HEK293 (cell line): ENCODE data around the gene HOXB1.

Experiments
- CTCF ChIA-PET: fragments of 350-600 bp; formaldehyde crosslinking; extraction: SDS; loops from one replicate; lab custom pipeline; 2021; ENCODE audit warnings: antibody characterized with exemption; lab: Yijun Ruan, JAX
- POLR2A ChIA-PET: fragments of 300-600 bp; formaldehyde crosslinking; extraction: SDS; loops from one replicate; lab custom pipeline; 2020; ENCODE audit warnings: antibody characterized with exemption, inconsistent platforms; lab: Yijun Ruan, JAX
- H3K27ac ChIP-seq: fragments of 200-500 bp; sonication (Bioruptor generic); 2 replicates; pipeline ENCODE4 v1.5.1; 2014; ENCODE audit warnings: low read depth, low read length, control low read depth, inconsistent platforms; ENCODE audit errors: extremely low read depth
- H3K36me3 ChIP-seq, 2 experiments: fragments of 200-500 bp in 1 of 2; sonication (Bioruptor generic) in 1 of 2; 1 replicate in 1 of 2; 2 replicates in 1 of 2; pipeline ENCODE4 v1.5.1; 2014 to 2017; ENCODE audit warnings: inconsistent platforms in 2 of 2, low read length in 2 of 2; ENCODE audit not compliant: control insufficient read depth in 2 of 2, insufficient read depth in 1 of 2
- H3K4me1 ChIP-seq: fragments of 200-500 bp; sonication (Bioruptor generic); 2 replicates; pipeline ENCODE4 v1.5.1; 2014; ENCODE audit warnings: mild to moderate bottlenecking, low read length, inconsistent platforms; ENCODE audit not compliant: control insufficient read depth, insufficient read depth
- H3K4me3 ChIP-seq: 2 replicates; pipeline ENCODE4 v1.5.1; 2011; ENCODE audit warnings: low read depth, mild to moderate bottlenecking, control low read depth, low read length, moderate library complexity
- H3K9me3 ChIP-seq: fragments of 200-500 bp; sonication (Bioruptor generic); 2 replicates; pipeline ENCODE4 v1.5.1; 2014; ENCODE audit warnings: low read depth, low read length, inconsistent platforms; ENCODE audit not compliant: control insufficient read depth, insufficient read depth
- BCL11B ChIP-seq: fragments of 450-650 bp; formaldehyde crosslinking; IDR thresholded peaks from 2 replicates; pipeline ENCODE4 v1.5.1; 2016; ENCODE audit warnings: low read depth, missing biosample characterization, missing genetic modification characterization
- GFI1B ChIP-seq: fragments of 450-650 bp; formaldehyde crosslinking; IDR thresholded peaks from 2 replicates; pipeline ENCODE4 v1.5.1; 2016; ENCODE audit warnings: missing biosample characterization, missing genetic modification characterization
- HOXA7 ChIP-seq: sonication (generic); formaldehyde crosslinking; IDR thresholded peaks from 2 replicates; pipeline ENCODE4 v1.8.1; 2022; ENCODE audit warnings: missing genetic modification reagents, borderline replicate concordance
- HOXC10 ChIP-seq: sonication (generic); formaldehyde crosslinking; IDR thresholded peaks from 2 replicates; pipeline ENCODE4 v1.8.1; 2023; ENCODE audit warnings: mild to moderate bottlenecking, missing genetic modification reagents
- KLF7 ChIP-seq: fragments of 450-650 bp; formaldehyde crosslinking; IDR thresholded peaks from 2 replicates; pipeline ENCODE4 v1.5.1; 2016; ENCODE audit warnings: missing biosample characterization, missing genetic modification characterization, borderline replicate concordance
- PRDM1 ChIP-seq: fragments of 450-650 bp; formaldehyde crosslinking; IDR thresholded peaks from 2 replicates; pipeline ENCODE4; 2016; ENCODE audit warnings: missing biosample characterization, missing genetic modification characterization
- SCRT2 ChIP-seq: fragments of 450-650 bp; formaldehyde crosslinking; IDR thresholded peaks from 2 replicates; pipeline ENCODE4 v1.5.1; 2016; ENCODE audit warnings: missing biosample characterization, missing genetic modification characterization
- SP2 ChIP-seq: fragments of 450-650 bp; formaldehyde crosslinking; IDR thresholded peaks from 2 replicates; pipeline ENCODE4 v1.5.1; 2016; ENCODE audit warnings: missing biosample characterization, missing genetic modification characterization
- TCF7L2 ChIP-seq: IDR thresholded peaks from 2 replicates; pipeline ENCODE4 v1.6.1; 2011; ENCODE audit warnings: low read depth, mild to moderate bottlenecking, inconsistent platforms, low read length, moderate library complexity, borderline replicate concordance
- ZBTB1 ChIP-seq: fragments of 450-650 bp; formaldehyde crosslinking; IDR thresholded peaks from 2 replicates; pipeline ENCODE4 v1.5.1; 2016; ENCODE audit warnings: missing biosample characterization, missing genetic modification characterization
- ZNF132 ChIP-seq: fragments of 450-650 bp; formaldehyde crosslinking; IDR thresholded peaks from 2 replicates; pipeline ENCODE4 v1.5.1; 2017; ENCODE audit warnings: missing biosample characterization, missing genetic modification characterization, borderline replicate concordance
- ZNF174 ChIP-seq: fragments of 450-650 bp; formaldehyde crosslinking; IDR thresholded peaks from 2 replicates; pipeline ENCODE4 v1.5.0; 2017; ENCODE audit warnings: missing biosample characterization, mild to moderate bottlenecking, missing genetic modification characterization
- ZNF175 ChIP-seq: fragments of 450-650 bp; formaldehyde crosslinking; IDR thresholded peaks from 2 replicates; pipeline ENCODE4 v1.5.1; 2016; ENCODE audit warnings: missing biosample characterization, missing genetic modification characterization
- ZNF19 ChIP-seq: fragments of 450-650 bp; formaldehyde crosslinking; IDR thresholded peaks from 2 replicates; pipeline ENCODE4; 2016; ENCODE audit warnings: missing biosample characterization, missing genetic modification characterization, low read depth
- ZNF202 ChIP-seq: fragments of 450-650 bp; formaldehyde crosslinking; IDR thresholded peaks from 2 replicates; pipeline ENCODE4 v1.5.1; 2016; ENCODE audit warnings: missing biosample characterization, missing genetic modification characterization, borderline replicate concordance
- ZNF354C ChIP-seq: fragments of 450-650 bp; formaldehyde crosslinking; IDR thresholded peaks from 2 replicates; pipeline ENCODE4 v1.5.1; 2016; ENCODE audit warnings: missing biosample characterization, missing genetic modification characterization, low read depth, borderline replicate concordance
- ZNF37A ChIP-seq: fragments of 450-650 bp; IDR thresholded peaks from 2 replicates; pipeline ENCODE4 v1.5.1; 2018; ENCODE audit warnings: missing biosample characterization, missing genetic modification characterization
- ZNF473 ChIP-seq: fragments of 450-650 bp; formaldehyde crosslinking; IDR thresholded peaks from 2 replicates; pipeline ENCODE4 v1.5.1; 2017; ENCODE audit warnings: missing biosample characterization, missing genetic modification characterization
- ZNF510 ChIP-seq: fragments of 450-650 bp; formaldehyde crosslinking; IDR thresholded peaks from 2 replicates; pipeline ENCODE4 v1.5.1; 2018; ENCODE audit warnings: mild to moderate bottlenecking, missing genetic modification characterization, missing biosample characterization; ENCODE audit not compliant: insufficient replicate concordance
- ZNF548 ChIP-seq: fragments of 450-650 bp; formaldehyde crosslinking; IDR thresholded peaks from 2 replicates; pipeline ENCODE4 v1.5.1; 2016; ENCODE audit warnings: missing biosample characterization, missing genetic modification characterization
- ZNF623 ChIP-seq: fragments of 450-650 bp; formaldehyde crosslinking; IDR thresholded peaks from 2 replicates; pipeline ENCODE4 v1.5.1; 2016; ENCODE audit warnings: missing biosample characterization, missing genetic modification characterization
- ZNF624 ChIP-seq: fragments of 450-650 bp; formaldehyde crosslinking; IDR thresholded peaks from 2 replicates; pipeline ENCODE4 v1.5.1; 2017; ENCODE audit warnings: missing biosample characterization, missing genetic modification characterization
- ZNF629 ChIP-seq: fragments of 450-650 bp; formaldehyde crosslinking; IDR thresholded peaks from 2 replicates; pipeline ENCODE4 v1.5.1; 2017; ENCODE audit warnings: missing biosample characterization, missing genetic modification characterization
- ZNF654 ChIP-seq: fragments of 450-650 bp; formaldehyde crosslinking; IDR thresholded peaks from 2 replicates; pipeline ENCODE4 v1.5.1; 2016; ENCODE audit warnings: low read depth, missing biosample characterization, missing genetic modification characterization
- ZNF792 ChIP-seq: fragments of 450-650 bp; formaldehyde crosslinking; IDR thresholded peaks from 2 replicates; pipeline ENCODE4 v1.5.1; 2016; ENCODE audit warnings: missing biosample characterization, missing genetic modification characterization
- TF ChIP-seq, protein P1 (sequence below): fragments of 450-650 bp; formaldehyde crosslinking; IDR thresholded peaks from 2 replicates; pipeline ENCODE4 v1.5.1; 2016; ENCODE audit warnings: missing biosample characterization, missing genetic modification characterization, borderline replicate concordance
- TF ChIP-seq, protein P2 (sequence below): fragments of 450-650 bp; formaldehyde crosslinking; IDR thresholded peaks from 2 replicates; pipeline ENCODE4 v1.5.1; 2016; ENCODE audit warnings: missing biosample characterization, missing genetic modification characterization
- TF ChIP-seq, protein P3 (sequence below): fragments of 450-650 bp; formaldehyde crosslinking; IDR thresholded peaks from 2 replicates; pipeline ENCODE4 v1.5.1; 2016; ENCODE audit warnings: missing biosample characterization, missing genetic modification characterization
- TF ChIP-seq, protein P4 (sequence below): fragments of 450-650 bp; formaldehyde crosslinking; IDR thresholded peaks from 2 replicates; pipeline ENCODE4; 2016; ENCODE audit warnings: missing biosample characterization, missing genetic modification characterization
- TF ChIP-seq, protein P5 (sequence below): fragments of 450-650 bp; formaldehyde crosslinking; IDR thresholded peaks from 2 replicates; pipeline ENCODE4 v1.5.0; 2017; ENCODE audit warnings: missing biosample characterization, missing genetic modification characterization, borderline replicate concordance

The HOXB1 gene

DNA sequence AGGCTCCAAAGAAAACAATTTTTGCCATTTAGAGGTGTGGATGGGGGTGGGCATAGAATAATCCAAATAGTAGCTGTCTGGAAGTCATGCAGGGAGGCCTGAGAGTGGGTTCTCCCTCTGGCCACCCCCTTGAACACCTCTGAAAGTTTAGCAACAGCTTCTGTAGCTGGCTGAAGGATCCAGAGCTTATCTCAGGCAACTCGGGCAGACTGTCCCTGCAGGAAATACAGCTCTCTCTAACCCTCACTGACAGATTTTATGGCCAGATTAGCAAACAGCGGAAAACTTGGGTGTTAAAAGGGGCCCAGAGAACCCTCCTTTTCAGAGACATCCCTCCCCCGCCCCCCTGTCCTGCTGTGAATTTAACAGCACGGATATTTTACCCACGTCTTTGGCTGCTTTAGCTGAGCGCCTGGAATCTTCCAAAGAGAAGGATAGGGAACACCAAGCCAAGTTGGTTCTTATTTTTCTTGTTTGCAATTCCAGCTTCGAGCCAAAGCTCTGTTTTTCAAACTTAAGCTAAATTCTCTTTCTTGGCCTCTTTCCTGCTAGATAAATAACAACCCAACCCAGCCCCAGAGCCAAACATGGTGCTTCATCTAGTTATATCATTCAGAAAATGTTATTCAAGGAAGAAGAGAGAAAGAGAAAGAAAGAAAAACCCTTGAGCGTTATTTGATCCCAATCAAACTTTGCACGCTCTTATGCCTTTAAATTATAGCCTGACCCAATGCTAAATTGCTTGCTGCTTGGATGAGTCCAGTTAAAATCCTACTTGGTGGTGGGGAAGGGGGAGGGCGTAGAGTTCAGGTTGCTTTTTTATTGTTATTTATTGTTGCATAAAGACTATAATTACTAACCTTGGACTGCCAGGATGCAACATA is 16.4 kb upstream of the HOXB1 start:
- ChIA-PET CTCF (interaction anchor here (0.5 to 3.1 kb wide), 12 partner anchors 15 to 439 kb away, joined by 3 to 15 read pairs (median 3); no protein-coding TSS in a partner anchor), POLR2A (interaction anchor here (0.6 to 1.8 kb wide), 11 partner anchors 8 to 527 kb away, joined by 3 to 22 read pairs (median 4); partner anchors contain the start of genes HOXB5 and HOXB9)
- Histone ChIP-seq H3K27ac (peak overlapping the region; percentile 100), H3K4me3 (no peak overlapping the region), H3K4me1 (peaks cover 48% of the 10 kb centered on the region), H3K36me3 (peaks cover 15 to 37% of the 10 kb centered on the region in 2 experiments), H3K9me3 (no peaks in the 10 kb centered on the region)
- TF ChIP-seq ZNF510 (no peak), GFI1B (tag by site-specific recombination) (peak; percentile 79), ZNF629 (tag by site-specific recombination) (peak; percentile 38), SP2 (tag by site-specific recombination) (peak; percentile 15), ZNF174 (tag by site-specific recombination) (no peak), ZNF792 (tag by site-specific recombination) (no peak), ZNF623 (tag by site-specific recombination) (no peak), TCF7L2 (0 out of 2 replicates have a peak, but pooled peaks have one; percentile 41), ZNF132 (tag by site-specific recombination) (no peak), SCRT2 (tag by site-specific recombination) (no peak), ZNF654 (tag by site-specific recombination) (no peak), ZNF202 (tag by site-specific recombination) (no peak), ZNF473 (tag by site-specific recombination) (no peak), ZNF354C (tag by site-specific recombination) (no peak), BCL11B (tag by site-specific recombination) (peak; percentile 75; the same call in 1 of the 2 replicates), ZNF624 (tag by site-specific recombination) (no peak), PRDM1 (tag by site-specific recombination) (no peak), HOXA7 (no peak), ZNF548 (tag by site-specific recombination) (no peak), ZNF19 (no peak), ZNF175 (no peak), KLF7 (peak; percentile 71; the same call in 1 of the 2 replicates), HOXC10 (CRISPR knock-in tag) (no peak), ZNF37A (no peak), ZBTB1 (no peak; the same call in 1 of the 2 replicates)
- TF ChIP-seq, protein P1, sequence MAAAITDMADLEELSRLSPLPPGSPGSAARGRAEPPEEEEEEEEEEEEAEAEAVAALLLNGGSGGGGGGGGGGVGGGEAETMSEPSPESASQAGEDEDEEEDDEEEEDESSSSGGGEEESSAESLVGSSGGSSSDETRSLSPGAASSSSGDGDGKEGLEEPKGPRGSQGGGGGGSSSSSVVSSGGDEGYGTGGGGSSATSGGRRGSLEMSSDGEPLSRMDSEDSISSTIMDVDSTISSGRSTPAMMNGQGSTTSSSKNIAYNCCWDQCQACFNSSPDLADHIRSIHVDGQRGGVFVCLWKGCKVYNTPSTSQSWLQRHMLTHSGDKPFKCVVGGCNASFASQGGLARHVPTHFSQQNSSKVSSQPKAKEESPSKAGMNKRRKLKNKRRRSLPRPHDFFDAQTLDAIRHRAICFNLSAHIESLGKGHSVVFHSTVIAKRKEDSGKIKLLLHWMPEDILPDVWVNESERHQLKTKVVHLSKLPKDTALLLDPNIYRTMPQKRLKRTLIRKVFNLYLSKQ (tag by site-specific recombination), result no peak
- TF ChIP-seq, protein P2, sequence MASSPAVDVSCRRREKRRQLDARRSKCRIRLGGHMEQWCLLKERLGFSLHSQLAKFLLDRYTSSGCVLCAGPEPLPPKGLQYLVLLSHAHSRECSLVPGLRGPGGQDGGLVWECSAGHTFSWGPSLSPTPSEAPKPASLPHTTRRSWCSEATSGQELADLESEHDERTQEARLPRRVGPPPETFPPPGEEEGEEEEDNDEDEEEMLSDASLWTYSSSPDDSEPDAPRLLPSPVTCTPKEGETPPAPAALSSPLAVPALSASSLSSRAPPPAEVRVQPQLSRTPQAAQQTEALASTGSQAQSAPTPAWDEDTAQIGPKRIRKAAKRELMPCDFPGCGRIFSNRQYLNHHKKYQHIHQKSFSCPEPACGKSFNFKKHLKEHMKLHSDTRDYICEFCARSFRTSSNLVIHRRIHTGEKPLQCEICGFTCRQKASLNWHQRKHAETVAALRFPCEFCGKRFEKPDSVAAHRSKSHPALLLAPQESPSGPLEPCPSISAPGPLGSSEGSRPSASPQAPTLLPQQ (tag by site-specific recombination), result peak; percentile 85
- TF ChIP-seq, protein P3, sequence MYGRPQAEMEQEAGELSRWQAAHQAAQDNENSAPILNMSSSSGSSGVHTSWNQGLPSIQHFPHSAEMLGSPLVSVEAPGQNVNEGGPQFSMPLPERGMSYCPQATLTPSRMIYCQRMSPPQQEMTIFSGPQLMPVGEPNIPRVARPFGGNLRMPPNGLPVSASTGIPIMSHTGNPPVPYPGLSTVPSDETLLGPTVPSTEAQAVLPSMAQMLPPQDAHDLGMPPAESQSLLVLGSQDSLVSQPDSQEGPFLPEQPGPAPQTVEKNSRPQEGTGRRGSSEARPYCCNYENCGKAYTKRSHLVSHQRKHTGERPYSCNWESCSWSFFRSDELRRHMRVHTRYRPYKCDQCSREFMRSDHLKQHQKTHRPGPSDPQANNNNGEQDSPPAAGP (tag by site-specific recombination), result peak; percentile 92
- TF ChIP-seq, protein P4, sequence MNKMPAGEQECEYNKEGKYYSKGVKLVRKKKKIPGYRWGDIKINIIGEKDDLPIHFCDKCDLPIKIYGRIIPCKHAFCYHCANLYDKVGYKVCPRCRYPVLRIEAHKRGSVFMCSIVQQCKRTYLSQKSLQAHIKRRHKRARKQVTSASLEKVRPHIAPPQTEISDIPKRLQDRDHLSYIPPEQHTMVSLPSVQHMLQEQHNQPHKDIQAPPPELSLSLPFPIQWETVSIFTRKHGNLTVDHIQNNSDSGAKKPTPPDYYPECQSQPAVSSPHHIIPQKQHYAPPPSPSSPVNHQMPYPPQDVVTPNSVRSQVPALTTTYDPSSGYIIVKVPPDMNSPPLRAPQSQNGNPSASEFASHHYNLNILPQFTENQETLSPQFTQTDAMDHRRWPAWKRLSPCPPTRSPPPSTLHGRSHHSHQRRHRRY (tag by site-specific recombination), result no peak
- TF ChIP-seq, protein P5, sequence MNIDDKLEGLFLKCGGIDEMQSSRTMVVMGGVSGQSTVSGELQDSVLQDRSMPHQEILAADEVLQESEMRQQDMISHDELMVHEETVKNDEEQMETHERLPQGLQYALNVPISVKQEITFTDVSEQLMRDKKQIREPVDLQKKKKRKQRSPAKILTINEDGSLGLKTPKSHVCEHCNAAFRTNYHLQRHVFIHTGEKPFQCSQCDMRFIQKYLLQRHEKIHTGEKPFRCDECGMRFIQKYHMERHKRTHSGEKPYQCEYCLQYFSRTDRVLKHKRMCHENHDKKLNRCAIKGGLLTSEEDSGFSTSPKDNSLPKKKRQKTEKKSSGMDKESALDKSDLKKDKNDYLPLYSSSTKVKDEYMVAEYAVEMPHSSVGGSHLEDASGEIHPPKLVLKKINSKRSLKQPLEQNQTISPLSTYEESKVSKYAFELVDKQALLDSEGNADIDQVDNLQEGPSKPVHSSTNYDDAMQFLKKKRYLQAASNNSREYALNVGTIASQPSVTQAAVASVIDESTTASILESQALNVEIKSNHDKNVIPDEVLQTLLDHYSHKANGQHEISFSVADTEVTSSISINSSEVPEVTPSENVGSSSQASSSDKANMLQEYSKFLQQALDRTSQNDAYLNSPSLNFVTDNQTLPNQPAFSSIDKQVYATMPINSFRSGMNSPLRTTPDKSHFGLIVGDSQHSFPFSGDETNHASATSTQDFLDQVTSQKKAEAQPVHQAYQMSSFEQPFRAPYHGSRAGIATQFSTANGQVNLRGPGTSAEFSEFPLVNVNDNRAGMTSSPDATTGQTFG (tag by site-specific recombination), result no peak
